GM18870 (cell line): ENCODE data around the gene APCDD1.
"Not testable (repeated sequence)": the region's sequence is repeated elsewhere in the genome, so short reads cannot be mapped to it uniquely, and the experiment has no call there.

Source experiments
- ATAC-seq: cut with Tn5 transposase; IDR thresholded peaks from one replicate; pipeline ENCODE4 v1.9.1; 2021; ENCODE audit warnings: moderate library complexity; ENCODE audit not compliant: unreplicated experiment

Gene APCDD1

DNA sequence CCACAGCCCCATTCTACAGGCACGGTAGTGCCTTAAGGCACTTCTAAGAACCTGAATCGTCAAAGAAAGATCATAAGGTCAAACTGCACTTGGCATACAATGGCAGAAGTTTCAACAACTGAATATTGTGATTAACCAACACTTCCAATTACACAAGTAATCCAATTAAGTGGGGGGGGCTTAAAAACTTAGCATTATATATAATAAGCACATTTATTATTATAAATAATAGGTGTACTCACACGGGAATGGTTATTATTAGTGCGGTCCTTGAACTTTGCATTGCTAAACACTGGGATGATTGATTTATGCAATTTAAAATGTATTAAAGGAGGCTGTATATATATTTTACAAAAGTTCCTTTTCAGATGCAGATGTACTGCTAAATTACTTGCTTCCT lies 7.6 kb downstream of the APCDD1 start:
- ATAC-seq, result no peak

DNA sequence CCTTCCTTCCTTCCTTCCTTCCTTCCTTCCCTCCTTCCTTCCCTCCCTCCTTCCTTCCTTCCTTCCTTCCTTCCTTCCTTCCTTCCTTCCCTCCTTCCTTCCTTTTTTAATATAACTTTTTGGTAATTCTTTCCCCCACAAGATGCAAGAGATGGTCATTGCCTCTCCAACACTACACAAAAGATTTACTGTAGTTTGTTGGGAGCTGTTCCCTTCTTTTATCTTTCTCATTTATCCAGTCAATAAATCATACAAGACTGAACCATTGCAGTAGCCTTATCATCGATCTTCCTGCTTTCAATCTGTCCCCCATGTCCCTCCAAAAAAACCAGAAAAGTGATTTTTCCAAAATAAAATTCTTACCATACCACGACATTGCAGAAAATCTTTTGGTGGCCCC lies 8.2 kb downstream of the APCDD1 start:
- no peak for ATAC-seq

DNA sequence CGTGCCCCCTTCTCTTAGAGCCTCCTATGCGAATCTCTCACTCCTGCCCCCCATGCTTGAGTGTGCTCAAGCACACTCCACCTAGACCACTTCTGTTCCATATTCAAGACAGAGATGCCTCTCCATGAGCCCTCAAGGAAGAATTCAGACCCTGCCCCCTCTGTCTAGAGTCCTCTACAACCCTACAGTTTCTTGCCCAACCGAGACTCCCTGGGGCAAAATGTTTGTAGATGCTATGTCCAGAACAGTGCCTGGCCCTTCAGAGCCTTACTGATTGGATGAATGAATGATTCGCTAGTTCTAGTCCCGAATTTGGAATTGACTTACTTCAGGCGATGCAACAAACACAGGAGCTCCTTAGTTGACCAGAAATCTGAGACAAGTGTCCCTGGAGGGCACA lies 8.7 kb downstream of the APCDD1 start:
- no peak for ATAC-seq

DNA sequence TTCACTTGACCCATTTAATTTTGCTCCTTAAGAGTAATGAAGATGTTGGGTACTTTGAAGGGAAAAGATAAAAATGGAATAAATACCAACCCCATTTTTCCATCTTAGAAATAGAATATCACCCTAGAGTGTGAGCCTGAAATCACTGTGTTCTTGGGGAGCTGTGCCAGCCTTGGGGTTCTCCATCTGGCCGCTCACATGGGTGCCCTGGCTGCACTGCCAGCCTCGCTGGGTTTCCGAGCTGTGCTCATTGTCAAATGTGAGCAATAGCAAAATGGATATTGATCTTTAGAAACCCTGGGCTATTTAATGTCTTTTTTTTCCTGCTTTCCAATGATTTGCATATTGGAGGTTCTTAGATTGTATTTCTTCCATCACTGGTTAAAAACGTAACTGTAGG lies 9.3 kb downstream of the APCDD1 start:
- no peak for ATAC-seq

DNA sequence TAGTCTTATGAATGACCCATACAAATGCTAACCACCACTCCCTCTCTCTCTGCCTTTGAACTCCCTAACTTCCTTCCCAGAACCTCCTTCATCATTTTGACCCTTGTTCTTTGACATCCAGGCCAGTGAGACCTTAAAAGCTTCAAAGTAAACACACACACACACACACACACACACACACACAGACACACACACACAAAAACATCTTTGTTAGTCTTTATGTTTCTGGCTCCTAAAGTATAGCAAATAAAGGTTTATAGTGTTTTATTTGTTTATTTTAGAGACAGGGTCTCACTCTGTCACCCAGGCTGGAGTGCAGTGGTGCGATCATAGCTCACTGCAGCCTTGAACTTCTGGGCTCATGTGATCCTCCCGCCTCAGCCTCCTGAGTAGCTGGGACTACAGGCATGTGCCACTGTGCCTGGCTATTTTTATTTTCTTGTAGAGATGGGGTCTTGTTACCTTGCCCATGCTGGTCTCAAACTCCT lies 9.8 kb downstream of the APCDD1 start:
- not testable (repeated sequence) for ATAC-seq

DNA sequence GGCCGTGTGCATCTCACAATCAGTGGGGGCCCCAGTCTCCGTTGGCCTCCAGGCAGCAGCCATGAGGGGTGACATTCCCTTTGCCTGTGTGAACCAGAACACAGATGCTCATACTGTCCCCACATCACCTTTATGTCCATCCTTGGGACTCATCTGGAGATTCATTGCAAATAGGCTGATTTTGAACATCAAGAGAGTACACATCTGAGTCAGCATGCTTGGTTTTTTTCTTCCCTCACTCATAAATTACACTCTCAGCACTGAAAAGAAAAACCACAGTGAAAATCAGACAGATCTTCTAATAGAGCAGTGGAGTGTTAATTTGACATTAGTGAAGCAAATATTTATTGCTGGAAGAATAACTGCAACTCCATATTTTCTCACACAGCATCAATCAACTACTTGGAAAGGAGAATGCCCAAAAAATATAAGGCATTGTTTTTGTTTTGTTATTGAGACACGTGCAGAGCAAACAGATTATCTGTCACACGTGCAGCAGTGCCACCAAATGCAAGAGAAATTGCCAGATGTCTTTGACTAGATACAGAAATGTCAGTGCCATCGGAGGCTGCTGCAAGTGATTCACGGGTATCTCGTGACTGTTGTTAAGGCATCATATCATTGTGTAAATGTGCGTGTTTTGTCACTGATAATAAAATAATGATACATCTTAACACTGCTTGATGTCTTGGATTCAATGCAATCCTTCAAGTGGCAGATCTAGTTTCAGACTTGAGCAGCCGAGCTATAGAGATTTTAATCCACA lies 10.9 kb downstream of the APCDD1 start:
- ATAC-seq, result no peak

DNA sequence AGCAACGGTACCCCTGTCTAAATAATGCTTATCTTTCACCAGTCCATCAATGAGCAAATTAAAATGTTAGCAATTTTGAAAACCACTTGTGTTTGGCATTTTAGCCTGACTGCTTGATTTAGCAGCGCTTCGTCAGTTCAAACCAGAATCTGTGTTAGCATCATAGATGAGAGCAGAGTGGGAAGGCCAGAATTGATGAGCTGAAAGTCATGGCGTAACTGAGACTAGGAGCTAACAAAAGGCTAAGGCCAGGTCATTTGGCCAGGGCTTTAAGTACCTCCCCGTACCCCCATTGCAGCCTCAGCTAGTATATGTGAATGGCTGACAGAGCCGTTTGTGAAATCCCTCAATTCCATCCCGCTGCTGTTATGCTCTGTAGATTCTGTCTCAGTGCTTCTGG lies 16.0 kb downstream of the APCDD1 start:
- ATAC-seq, result no peak

DNA sequence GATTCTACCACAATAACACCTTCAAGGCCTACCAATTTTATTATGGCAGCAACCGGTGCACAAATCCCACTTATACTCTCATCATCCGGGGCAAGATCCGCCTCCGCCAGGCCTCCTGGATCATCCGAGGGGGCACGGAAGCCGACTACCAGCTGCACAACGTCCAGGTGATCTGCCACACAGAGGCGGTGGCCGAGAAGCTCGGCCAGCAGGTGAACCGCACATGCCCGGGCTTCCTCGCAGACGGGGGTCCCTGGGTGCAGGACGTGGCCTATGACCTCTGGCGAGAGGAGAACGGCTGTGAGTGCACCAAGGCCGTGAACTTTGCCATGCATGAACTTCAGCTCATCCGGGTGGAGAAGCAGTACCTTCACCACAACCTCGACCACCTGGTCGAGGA lies 17.1 kb downstream of the APCDD1 start:
- no peak for ATAC-seq

DNA sequence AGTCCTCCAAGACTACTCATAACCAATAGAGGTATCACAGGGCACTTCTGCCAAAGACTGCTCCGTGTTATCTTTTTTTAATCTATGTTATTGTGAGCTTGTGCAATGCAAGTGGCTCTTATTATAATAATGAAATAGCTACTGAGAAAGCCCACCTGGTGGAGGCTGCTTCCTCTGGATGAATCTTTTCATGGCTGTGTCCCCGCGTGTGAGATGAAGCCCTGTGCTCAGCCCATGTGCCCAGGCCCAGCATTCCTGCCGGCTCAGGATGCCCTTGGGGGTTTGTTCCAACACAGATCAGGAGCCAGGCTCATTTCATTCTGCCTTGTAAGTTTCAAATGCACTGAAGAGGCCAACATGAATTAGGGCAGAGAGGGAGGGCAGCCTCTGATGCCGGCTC lies 18.7 kb downstream of the APCDD1 start:
- no peak for ATAC-seq

DNA sequence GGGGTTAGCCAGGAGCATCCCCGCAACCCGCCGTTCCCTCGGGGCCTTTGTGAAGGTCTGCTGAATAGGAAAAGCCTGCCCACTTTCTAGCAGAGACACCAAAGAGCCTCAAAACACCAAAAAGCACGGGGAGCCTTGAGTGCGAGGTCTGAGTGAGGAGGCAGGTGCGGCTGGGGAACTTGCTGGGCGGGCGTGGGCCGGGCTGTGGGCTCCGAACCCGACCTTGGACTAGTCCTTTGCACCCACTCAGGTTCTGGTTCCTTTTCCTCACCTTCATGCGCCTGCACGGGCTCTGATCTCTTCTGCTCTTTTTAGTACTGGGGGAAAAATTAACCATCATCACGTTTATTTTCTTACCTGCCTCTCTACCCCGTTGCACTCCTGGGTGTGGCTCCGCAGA lies 19.9 kb downstream of the APCDD1 start:
- ATAC-seq, result no peak

DNA sequence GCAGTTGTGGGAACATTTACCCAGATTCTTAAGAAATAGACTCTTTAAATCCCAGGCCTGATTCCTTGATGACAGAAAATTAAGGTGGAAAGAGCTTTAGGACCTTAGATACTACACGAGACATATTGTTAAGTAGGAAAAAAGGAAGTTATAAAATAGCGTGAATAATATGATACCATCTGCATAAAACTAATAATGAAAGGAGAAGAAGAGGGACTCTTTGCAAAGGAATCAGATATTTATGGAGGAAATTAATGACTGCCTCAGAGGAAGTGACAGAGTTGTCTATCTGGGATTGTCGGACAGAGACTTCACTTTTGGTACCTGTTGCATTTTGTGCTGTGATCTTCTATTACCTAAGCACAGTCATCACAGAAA lies 20.8 kb downstream of the APCDD1 start:
- ATAC-seq, result no peak

DNA sequence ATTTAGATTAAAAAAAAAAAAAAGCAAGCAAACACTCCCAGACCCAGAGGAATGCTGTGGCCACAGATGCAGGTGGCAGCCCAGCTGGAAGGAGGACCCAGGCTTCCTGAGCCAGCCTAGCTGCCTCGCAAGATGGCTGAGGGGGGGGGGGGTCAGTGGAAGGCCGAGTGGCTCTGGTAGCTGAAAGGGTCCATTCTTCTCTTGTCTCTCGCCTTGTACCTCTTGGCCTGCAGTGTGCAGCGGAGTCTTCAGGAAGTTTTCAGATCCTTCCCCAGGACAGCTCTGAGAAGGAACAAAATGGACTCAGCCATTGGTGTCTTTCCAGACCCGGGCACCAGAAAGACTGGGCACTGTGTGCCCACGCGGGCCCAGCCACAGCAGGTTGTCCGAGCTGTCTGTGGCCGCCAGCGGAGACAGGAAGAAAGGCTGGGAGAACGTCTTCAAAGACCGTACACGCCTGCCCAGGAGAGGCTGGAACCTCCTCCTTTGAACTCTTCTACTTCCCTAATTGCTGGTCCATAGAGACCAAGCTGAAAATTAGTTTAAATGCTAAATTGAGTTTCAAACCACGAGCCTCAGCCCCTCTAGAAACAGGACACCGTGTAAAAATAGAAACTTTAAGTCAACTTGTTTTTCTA lies 21.3 kb downstream of the APCDD1 start:
- ATAC-seq, result no peak

DNA sequence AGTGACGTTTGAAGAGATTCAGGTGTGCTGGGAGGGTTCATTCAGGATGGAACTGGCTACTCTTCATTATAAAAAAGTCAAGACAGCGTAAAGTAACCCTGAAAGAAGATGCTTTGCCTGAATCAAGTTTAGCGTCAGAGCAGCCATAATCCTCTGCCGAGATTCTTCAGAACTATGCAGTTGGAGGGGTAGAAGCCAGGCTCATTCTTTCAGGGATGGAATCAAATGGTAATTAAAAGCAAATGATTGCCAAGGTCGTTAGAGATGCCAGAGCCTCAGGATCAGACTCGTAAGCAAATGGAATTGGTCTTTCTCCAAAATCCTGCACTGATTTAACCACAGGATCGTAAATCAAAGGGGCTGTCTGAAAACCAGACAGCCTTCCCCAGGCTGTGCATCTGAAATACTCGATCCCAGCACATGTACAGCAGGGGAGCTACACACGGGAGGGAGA lies 21.9 kb downstream of the APCDD1 start:
- no peak for ATAC-seq

DNA sequence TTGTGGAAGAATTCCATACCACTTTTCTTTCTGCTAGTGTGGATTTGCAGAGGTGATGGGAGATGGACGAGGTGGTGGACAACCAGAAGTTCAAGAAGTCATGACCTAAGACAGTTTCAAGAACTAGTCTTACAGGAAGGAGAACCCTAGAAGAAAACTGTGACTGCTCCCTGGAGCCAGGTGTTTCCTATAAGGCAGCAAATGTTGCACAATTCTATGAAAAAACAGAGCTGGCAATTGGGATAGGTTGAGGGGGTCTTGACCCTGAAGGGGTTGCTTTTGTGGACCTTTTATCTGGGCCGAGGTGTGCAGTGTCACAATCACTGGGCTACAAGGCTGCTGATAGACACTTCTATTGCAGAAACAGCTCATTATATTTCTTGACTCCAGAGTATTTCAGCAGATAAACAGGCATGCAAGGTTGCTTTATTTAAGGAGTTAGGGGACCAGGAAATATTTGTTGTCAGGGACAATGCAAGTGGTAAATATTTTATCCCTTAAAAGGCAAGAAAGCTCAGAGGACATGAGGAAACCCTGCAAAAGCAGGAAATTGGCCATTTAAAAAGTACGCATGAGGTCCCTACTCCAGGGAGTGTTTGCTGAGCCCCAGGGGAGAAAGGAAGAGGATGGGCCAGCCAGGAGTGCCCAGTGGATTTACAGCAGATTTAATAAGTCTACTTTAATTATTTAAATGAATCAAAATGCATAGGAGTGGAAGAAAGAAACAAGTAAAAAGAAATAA lies 22.9 kb downstream of the APCDD1 start:
- no peak for ATAC-seq

DNA sequence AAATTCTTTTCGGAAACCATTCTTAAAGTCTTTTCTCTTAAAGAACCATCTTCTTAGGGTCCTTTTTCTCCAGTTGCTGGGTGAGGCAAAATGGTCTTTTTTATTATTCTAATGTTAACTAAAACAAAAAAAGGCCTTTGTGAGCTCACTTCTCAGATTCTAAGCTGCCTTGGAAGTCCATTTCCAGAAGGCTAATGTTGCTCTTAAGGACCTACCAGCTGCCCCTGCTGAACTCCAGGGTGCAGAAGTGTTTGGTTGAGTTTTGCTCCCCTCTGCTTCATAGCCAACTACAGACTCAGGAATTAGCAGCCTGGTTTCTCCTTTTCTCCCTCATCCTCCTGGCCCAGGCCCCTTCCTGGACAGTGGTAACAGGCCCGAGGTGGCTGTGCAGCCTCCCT lies 23.4 kb downstream of the APCDD1 start:
- no peak for ATAC-seq

DNA sequence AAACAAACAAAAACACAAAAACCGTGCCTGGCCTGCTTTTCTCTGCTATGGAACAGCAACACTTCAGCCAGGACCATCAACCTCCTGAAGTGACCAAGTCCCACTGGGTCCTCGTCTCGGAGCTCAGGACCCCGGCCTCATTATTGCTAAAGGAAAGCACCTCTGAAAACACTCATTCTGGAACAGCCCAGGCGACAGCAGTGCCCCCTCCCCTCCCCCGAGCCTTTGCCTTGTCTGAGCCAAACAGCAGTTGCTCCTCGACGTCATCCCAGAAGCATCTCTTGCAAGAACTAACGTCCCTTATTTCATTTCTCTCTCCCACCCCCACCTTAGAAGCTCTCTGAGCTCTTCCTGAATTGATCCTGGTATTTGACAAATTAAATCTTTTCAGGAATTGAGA lies 27.4 kb downstream of the APCDD1 start:
- no peak for ATAC-seq

DNA sequence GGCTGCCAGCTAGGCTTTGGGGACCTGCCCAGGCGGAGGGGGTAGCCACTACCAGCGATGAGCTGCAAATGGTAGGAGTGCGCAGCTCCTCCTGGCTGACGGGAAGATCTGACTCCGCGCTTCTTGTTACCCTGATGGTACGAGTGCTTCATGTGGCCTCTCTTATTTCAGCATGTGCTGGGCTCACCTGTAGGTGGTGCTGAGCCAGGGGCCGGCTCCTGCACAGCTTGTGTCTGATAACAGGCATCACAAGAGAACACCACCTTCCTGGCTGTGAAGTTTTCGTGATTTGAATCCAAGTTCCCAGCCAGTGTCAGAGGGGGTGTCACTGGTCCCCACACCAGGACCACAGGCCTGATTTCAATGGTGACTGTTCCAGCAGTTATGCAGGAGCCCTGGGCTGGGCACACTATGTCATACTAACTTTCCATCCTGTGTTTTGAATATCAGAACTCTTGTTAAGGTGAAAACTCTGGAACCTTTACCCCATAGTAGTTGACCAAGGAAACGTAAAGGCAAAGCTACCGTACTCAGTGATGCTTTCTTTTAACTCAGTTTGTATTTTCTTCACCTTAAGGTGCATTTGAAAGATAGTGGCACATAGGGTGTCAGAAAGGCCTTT lies 28.0 kb downstream of the APCDD1 start:
- ATAC-seq, result peak; percentile 11

DNA sequence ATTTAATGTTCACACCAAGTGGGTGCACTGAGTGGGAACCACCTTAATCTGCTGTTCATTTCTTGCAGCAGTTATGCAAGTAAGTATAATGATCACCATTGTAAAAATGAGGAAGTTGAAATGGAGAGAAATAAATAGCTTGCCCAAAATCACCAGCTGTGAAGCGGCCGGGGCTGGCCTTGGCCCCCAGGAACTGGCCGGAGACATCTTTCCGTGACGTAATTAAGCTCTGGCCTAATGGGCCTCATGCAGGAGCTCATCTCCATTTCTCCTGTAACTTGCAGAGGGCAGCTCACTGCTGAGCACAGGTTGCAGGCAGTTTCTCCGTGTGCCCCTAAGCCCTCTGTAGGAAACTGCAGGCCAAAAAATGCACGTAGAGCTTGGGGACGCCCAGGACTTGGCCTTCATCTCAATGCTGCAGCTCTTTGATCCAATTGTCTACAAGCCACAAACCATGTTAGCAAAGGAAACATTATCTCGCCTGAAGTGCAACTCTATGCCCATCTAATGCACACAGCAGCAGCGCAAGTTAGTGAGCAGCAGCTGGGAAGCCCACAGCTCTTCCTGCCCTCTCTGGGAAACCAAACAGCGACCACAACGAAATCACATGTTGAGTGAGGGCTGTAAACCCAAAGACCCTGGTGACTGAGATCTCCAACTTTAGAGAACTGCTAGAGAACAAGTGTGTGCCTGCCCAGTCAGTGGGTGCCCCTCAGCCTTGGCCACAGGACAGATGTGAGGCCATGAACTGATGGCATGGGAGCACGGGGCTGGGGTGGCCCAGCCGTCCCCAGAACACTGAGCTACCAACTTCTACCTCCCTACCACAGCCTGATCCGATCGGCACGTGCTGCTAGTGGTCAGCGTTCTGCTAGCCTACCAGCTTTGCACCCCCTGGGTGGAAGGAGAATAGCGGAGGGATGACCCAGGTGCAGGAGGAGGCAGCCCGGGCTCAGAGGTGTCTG lies 28.8 kb downstream of the APCDD1 start:
- ATAC-seq, result peak; percentile 80

DNA sequence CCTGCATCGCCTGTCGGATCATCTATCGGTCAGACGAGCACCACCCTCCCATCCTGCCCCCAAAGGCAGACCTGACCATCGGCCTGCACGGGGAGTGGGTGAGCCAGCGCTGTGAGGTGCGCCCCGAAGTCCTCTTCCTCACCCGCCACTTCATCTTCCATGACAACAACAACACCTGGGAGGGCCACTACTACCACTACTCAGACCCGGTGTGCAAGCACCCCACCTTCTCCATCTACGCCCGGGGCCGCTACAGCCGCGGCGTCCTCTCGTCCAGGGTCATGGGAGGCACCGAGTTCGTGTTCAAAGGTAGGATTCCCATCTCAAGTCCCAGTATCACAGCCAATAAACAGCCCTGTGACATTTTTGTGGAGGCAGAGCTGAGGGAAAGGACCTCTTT lies 31.0 kb downstream of the APCDD1 start:
- no peak for ATAC-seq

DNA sequence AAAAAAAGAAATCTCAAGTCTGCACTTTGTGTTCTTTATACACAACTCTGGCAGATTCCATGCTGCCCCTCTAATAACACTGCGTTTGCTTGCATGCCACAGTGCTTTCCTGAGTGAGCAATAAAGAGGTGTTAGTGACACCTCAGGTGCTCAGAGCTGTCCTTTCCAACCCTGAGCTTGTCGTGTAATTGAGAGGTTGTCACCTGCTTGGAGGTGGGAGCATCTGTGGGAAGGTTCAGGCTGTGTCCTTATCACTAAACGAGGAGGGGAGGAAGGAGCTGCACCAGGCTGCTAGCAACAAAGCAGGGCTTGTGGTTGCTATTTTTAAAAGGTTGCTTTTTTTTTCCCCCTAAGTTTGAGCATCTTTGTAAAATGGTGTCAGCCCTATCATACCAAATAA lies 31.9 kb downstream of the APCDD1 start:
- no peak for ATAC-seq
